Measurements from ENCODE around the gene NCK1. TPM values are rescaled to one million over a fixed set of nuclear protein-coding genes. Genes with fewer than 3 reads are reported as not detected.
A peak's percentile ranks its signal among the peaks of the same experiment; 100 is the strongest.

NCK1 gene
- total RNA-seq, 8 experiments from 2014 or later = 22.7 to 56.4 (median 33.0) TPM

DNA sequence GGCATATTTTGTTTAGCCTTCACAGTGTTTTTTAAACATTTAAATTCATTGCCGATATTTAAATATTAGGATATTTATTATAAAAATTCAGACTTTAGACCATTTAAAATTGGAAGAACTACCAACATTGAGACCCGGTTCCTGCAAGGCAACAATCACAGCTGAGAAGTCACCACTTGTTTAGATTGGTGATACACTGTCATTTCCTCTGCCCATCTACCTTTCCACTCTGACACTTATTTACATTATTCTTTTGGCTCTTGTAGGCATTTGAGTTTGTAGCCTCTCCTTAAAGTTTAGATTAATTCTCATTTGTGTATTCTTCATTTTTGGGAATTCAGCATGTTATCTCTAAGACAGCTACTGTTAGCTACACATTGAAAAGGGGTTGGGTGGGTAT is 85.5 kb downstream of the NCK1 start:
- in situ Hi-C loops (cut with MboI; ENCODE audit: low pct_unique_long_range_greater_than_20kb in 2 of 9, low sequenced_read_pairs in 9 of 9, unreplicated experiment in 9 of 9) = no loop called here
- Histone ChIP-seq H3K4me3 (no peak overlapping the region), H3K27ac (no peak overlapping the region), H3K4me1 (replicated peaks in 1 of 2) (no peaks in the 10 kb centered on the region)
- 45 to 100% (median 83%) methylated on average over 1 to 2 of the region's 2 CpGs; no CpG with 5 or more reads in 1 of the 10 experiments for WGBS, 10 experiments
- no peak for ATAC-seq (replicated peaks in 6 of 8)

DNA sequence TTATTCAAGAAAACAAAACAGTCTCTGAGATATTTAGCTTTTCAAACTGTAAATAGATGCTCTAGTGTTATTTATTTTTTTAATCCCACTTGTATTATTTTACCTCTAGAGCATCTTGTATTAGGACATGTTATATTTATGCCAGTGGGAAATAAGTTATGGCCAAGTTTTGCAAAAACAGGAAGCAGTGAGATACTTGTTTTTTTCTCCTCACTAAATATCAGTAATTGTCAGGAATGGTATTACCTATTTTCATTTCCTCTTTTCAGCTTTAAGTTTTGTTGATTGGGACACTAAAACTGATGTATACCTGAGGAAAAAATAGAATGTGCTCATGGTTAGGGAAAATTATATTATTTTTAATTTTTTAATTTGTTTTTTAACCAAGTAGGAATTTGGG is 87.1 kb downstream of the NCK1 start:
- no peak for ATAC-seq (replicated peaks in 6 of 8)
- Histone ChIP-seq H3K27ac (no peak overlapping the region), H3K4me3 (no peak overlapping the region), H3K4me1 (replicated peaks in 1 of 2) (no peaks in the 10 kb centered on the region)
- in situ Hi-C loops (cut with MboI; ENCODE audit: low pct_unique_long_range_greater_than_20kb in 2 of 9, low sequenced_read_pairs in 9 of 9, unreplicated experiment in 9 of 9) = no loop called here

DNA sequence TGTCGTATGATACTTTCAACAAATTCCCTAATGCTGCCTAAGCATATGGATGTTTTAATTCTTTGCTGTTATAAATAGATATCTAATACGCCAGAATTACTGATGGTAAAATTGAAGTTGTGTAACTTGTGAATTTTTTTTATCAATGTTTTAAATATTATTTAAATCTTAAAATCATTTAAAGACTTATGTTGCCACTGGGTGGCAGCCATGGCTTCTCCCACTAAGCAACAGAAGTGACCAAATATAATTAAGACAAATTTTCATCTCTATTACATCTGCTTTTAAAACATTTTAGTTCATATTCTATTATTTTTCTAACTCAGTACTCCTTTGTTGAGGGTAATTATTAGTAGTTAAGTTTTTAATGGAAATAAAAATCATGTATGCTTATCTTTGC is 87.7 kb downstream of the NCK1 start:
- ATAC-seq (replicated peaks in 6 of 8) = no peak
- in situ Hi-C loops (cut with MboI; ENCODE audit: low pct_unique_long_range_greater_than_20kb in 2 of 9, low sequenced_read_pairs in 9 of 9, unreplicated experiment in 9 of 9) = no loop called here
- 80 to 100% (median 92%) methylated on average over 1 to 2 of the region's 2 CpGs; no CpG with 5 or more reads in 1 of the 10 experiments for WGBS, 10 experiments

DNA sequence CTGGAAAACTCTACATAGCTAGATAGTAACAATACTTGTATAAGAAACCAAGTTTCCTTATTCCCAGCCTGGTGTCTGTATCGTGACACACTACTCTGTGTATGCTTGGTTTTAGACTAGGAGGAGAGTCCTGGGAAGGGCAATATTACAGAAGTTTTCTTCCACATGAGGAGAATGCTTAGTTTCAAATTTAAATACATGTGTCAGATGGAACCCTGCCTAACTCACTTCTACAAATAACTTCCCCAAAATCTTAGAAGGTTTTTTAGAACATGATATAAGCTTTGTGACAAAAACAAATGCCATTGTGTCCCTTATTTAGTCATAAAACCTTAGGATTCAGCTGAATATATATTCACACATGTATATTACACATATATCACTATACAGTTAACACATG is 88.6 kb downstream of the NCK1 start:
- no peak for ATAC-seq (replicated peaks in 6 of 8)
- Histone ChIP-seq H3K4me1 (replicated peaks in 1 of 2) (no peaks in the 10 kb centered on the region), H3K4me3 (no peak overlapping the region)

More for the DNA sequence above, 87.7 kb downstream of the NCK1 start:
- no peaks in the 10 kb centered on the region for H3K4me1 ChIP-seq (replicated peaks in 1 of 2)
- no peak overlapping the region for H3K4me3 ChIP-seq
- H3K27ac ChIP-seq = no peak overlapping the region

DNA sequence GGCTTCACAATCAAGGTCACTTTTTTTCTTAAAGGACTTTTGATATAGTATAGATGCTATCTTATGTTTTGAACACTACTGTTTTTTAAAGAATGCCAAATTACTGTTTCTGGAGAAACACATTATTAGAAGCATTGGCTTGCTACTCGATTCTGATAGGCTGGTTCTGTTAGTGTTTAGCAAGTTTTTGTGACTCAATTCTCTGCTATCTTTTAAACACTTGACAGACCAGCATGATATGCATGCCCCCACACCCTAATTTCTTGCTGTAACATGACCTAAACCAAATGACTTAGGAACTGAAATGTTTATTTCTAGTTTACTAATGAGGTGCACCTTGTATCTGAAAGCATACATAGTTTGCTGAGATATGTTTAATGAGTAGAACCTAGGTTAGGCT is 90.3 kb downstream of the NCK1 start:
- H3K4me1 ChIP-seq (replicated peaks in 1 of 2) = no peaks in the 10 kb centered on the region
- in situ Hi-C loops (cut with MboI; ENCODE audit: low pct_unique_long_range_greater_than_20kb in 2 of 9, low sequenced_read_pairs in 9 of 9, unreplicated experiment in 9 of 9) = no loop called here
- H3K4me3 ChIP-seq = no peak overlapping the region
- 0 to 100% (median 79%) methylated on average over 1 of the region's 1 CpG; no CpG with 5 or more reads in 3 of the 10 experiments for WGBS, 10 experiments
- peak in 2 of 8 experiments; percentile 28 to 44 for ATAC-seq (replicated peaks in 6 of 8)
- H3K27ac ChIP-seq = no peak overlapping the region

More for the DNA sequence above, 88.6 kb downstream of the NCK1 start:
- WGBS, 10 experiments = 45 to 100% (median 100%) methylated on average over 1 of the region's 1 CpG; no CpG with 5 or more reads in 3 of the 10 experiments
- in situ Hi-C loops (cut with MboI; ENCODE audit: low pct_unique_long_range_greater_than_20kb in 2 of 9, low sequenced_read_pairs in 9 of 9, unreplicated experiment in 9 of 9) = no loop called here
- no peak overlapping the region for H3K27ac ChIP-seq

DNA sequence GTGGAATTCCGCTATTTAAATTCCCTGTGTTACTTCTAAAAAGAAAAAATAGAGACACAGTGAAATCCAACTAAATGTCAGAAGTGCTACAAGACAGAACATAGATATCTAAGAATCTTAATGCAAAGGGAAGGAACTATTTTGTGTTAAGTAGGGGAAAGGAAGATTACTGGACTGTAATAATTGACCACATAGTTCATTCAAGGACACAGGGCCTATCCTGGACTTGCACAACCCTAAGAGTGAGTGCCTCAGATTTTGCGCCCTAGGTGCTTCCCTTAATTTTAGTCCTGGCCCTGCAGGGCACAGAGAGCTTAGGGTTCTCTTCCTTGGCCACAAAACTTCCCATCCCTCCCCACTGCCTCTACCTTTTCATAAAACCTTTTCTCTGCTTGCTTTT is 92.2 kb downstream of the NCK1 start:
- Histone ChIP-seq H3K4me3 (no peak overlapping the region), H3K27ac (no peak overlapping the region), H3K4me1 (replicated peaks in 1 of 2) (no peaks in the 10 kb centered on the region)
- no peak for ATAC-seq (replicated peaks in 6 of 8)
- WGBS, 10 experiments = 84 to 100% (median 100%) methylated on average over 1 to 2 of the region's 2 CpGs; no CpG with 5 or more reads in 2 of the 10 experiments
- in situ Hi-C loops (cut with MboI; ENCODE audit: low pct_unique_long_range_greater_than_20kb in 2 of 9, low sequenced_read_pairs in 9 of 9, unreplicated experiment in 9 of 9) = no loop called here

DNA sequence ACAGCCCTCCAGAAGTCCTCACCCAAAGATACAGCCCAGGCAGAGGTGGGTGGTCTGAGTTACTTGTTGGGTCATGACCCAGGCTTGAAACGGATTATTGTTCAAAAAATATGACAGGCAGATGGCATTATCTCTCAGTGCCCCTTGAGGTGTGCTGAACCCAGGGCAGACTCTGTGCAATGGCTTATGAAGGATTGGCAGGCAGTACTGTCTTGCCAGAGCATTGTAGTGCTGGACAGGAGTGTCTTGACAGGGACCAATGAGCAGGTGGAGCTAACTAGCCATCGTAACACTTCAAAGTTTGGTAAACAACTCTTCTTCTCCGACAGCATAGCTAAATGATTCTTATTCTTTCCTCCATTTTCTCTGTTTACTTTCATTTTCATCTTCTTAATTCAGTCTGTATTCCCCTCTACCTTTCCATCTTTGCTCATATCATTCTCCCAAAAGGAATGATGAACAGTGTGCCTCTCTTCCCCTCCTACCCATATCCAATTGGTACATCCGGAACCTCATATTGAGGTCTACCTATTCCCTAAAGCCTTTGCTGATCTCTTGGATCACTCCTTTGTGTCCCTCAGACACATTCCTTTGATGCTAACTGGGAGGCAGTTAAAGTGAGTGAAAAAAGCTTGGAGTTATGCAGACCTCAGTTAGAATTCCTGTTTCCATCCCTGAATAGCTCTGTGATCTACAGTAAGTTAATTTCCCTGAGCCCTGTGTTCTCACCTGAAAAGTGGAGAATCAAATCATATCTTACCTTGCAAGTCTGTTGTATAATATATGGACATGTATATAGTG is 93.2 kb downstream of the NCK1 start:
- WGBS, 10 experiments = 90 to 100% (median 100%) methylated on average over 1 to 4 of the region's 4 CpGs; no CpG with 5 or more reads in 2 of the 10 experiments
- Histone ChIP-seq H3K4me1 (replicated peaks in 1 of 2) (no peaks in the 10 kb centered on the region), H3K4me3 (no peak overlapping the region), H3K27ac (no peak overlapping the region)
- in situ Hi-C loops (cut with MboI; ENCODE audit: low pct_unique_long_range_greater_than_20kb in 2 of 9, low sequenced_read_pairs in 9 of 9, unreplicated experiment in 9 of 9) = no loop called here
- ATAC-seq (replicated peaks in 6 of 8) = no peak

DNA sequence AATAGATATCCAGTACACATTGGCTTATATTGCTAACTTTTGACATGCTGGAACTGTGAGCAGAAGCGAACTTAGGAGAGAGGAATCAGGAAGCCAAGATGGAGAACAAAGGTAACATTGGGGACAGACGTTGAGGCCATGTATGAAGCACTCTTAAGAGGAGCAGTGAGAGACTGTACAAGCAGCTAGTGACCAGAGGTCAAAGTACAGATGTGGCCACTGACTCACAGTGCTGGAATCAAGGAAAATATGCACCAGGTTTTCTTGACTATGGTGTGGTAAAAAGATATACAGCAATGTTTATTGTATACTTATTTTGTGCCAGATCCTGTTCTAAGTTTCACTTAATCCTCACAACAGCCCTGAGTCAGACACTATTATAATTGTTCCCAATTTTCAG is 93.8 kb downstream of the NCK1 start:
- WGBS, 10 experiments = 0 to 100% (median 85%) methylated on average over 1 to 2 of the region's 2 CpGs; no CpG with 5 or more reads in 2 of the 10 experiments
- Histone ChIP-seq H3K4me3 (no peak overlapping the region), H3K27ac (no peak overlapping the region), H3K4me1 (replicated peaks in 1 of 2) (no peaks in the 10 kb centered on the region)
- in situ Hi-C loops (cut with MboI; ENCODE audit: low pct_unique_long_range_greater_than_20kb in 2 of 9, low sequenced_read_pairs in 9 of 9, unreplicated experiment in 9 of 9) = no loop called here
- peak in 1 of 8 experiments; percentile 32 for ATAC-seq (replicated peaks in 6 of 8)

DNA sequence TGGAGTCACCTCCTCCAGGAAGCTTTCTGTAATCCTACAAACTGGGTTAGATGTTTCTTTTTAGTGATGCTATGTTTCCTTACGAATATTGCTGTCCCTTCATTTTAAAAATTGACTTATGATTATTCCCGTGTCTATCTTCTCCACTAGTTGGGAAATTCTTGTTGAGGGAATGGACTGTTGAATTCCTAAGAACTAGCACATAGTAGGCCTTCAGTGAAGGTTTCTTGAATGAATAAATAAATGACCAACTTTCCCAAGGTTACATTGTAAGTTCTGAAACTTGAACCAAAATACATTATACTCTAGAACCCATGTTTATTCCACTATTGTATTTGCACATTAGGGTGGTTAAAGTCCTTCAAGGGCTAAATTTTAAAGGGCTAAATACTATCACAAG is 95.0 kb downstream of the NCK1 start:
- no peaks in the 10 kb centered on the region for H3K4me1 ChIP-seq (replicated peaks in 1 of 2)
- in situ Hi-C loops (cut with MboI; ENCODE audit: low pct_unique_long_range_greater_than_20kb in 2 of 9, low sequenced_read_pairs in 9 of 9, unreplicated experiment in 9 of 9) = no loop called here
- H3K4me3 ChIP-seq = no peak overlapping the region
- 82 to 100% (median 100%) methylated on average over 1 to 2 of the region's 2 CpGs; no CpG with 5 or more reads in 1 of the 10 experiments for WGBS, 10 experiments
- H3K27ac ChIP-seq = no peak overlapping the region
- no peak for ATAC-seq (replicated peaks in 6 of 8)

DNA sequence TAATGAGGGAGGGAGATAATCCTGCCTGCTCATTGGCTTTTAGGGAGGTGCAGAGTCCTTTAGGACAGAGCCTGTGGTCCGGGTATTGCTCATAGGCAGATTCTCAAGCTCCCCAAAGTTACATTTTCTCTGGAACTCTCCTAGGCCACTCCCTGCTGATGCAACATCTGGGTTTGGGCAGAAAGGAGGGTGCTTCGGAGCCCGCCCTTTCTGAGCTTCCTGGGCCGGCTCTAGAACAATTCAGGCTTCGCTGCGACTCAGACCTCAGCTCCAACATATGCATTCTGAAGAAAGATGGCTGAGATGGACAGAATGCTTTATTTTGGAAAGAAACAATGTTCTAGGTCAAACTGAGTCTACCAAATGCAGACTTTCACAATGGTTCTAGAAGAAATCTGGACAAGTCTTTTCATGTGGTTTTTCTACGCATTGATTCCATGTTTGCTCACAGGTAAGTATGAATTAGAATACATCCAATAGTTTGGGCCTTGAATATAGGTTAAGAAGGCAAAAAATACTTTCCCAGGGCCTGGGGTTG is 95.8 kb downstream of the NCK1 start, which contains the start of gene IL20RB:
IL20RB (plus strand) TSS at position 233 of the 538 bp plus-strand sequence; CDS start at position 364, 131 bp downstream.
- Histone ChIP-seq H3K4me3 (no peak within 1 kb of the TSS), H3K4me1 (replicated peaks in 1 of 2) (no peaks in the 10 kb centered on the region), H3K27ac (no peak within 1 kb of the TSS)
- peak in 6 of 8 experiments; percentile 35 to 69 (median 42) for ATAC-seq (replicated peaks in 6 of 8)
- in situ Hi-C loops (cut with MboI; ENCODE audit: low pct_unique_long_range_greater_than_20kb in 2 of 9, low sequenced_read_pairs in 9 of 9, unreplicated experiment in 9 of 9) = no loop called here
- 10 to 100% (median 86%) methylated on average over 1 to 7 of the region's 7 CpGs; no CpG with 5 or more reads in 1 of the 10 experiments for WGBS, 10 experiments

DNA sequence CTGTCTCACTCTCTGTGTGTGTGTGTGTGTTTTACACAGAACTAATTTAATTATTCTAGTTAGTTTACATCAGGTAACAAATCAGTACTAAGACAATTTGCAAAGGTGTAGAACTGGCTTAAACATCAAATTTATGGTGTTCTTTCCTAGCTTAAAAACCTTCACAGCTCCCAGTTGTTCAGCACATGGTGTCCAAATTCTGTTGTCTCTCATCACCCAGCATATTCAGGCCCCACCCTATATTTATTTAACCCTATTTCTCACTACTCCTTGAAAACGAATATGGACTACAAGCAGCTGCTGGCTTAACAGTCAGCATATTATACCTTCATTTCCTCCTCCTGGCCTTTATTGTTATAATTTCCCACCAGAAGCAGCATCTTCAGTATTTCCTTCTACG is 96.9 kb downstream of the NCK1 start:
- H3K4me3 ChIP-seq = no peak overlapping the region
- no peak overlapping the region for H3K27ac ChIP-seq
- 0 to 89% (median 55%) methylated on average over 1 to 2 of the region's 2 CpGs; no CpG with 5 or more reads in 4 of the 10 experiments for WGBS, 10 experiments
- peak in 3 of 8 experiments; percentile 64 to 89 (median 68) for ATAC-seq (replicated peaks in 6 of 8)
- no peaks in the 10 kb centered on the region for H3K4me1 ChIP-seq (replicated peaks in 1 of 2)
- in situ Hi-C loops (cut with MboI; ENCODE audit: low pct_unique_long_range_greater_than_20kb in 2 of 9, low sequenced_read_pairs in 9 of 9, unreplicated experiment in 9 of 9) = no loop called here

DNA sequence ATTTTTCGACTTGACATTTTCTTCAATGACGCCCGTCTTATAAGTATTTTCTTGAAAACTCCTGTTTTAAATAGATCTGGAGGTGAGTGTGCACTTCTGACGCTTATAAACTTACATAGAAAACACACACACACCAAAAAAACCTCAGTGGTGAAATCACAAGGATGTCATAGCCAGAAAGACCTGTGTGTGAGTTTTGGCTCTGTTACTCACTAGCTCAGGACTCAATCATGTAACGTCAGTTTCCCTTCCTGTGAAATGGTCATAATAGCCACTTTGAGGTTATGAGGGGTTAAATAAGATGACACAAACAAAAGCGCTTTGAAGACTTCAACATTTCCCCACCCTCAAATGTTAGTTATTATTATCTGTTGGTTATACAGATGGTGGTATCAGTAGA is 97.6 kb downstream of the NCK1 start:
- ATAC-seq (replicated peaks in 6 of 8) = no peak
- Histone ChIP-seq H3K27ac (no peak overlapping the region), H3K4me1 (replicated peaks in 1 of 2) (no peaks in the 10 kb centered on the region), H3K4me3 (no peak overlapping the region)
- in situ Hi-C loops (cut with MboI; ENCODE audit: low pct_unique_long_range_greater_than_20kb in 2 of 9, low sequenced_read_pairs in 9 of 9, unreplicated experiment in 9 of 9) = no loop called here
- WGBS, 10 experiments = 27 to 100% (median 91%) methylated on average over 1 to 6 of the region's 6 CpGs

All from motor neuron (in vitro differentiated cells).